ENCODE data around the gene AKAP7.

AKAP7 gene

GRCh38 chr6:131205481-131206244 lies 70.4 kb downstream of the AKAP7 start:
- no peak for DNase-seq (ENCODE audit: low read depth)

- no peak for DNase-seq (ENCODE audit: low read depth)
These were observed 71.4 kb downstream of the AKAP7 start for GRCh38 chr6:131206463-131207251.

- DNase-seq (ENCODE audit: low read depth), result no peak
These were observed 73.5 kb downstream of the AKAP7 start for GRCh38 chr6:131208787-131209186.

GRCh38 chr6:131210469-131210868 lies 75.2 kb downstream of the AKAP7 start:
- DNase-seq (ENCODE audit: low read depth), result peak; percentile 26

- DNase-seq (ENCODE audit: low read depth), result no peak
These were observed 76.8 kb downstream of the AKAP7 start for GRCh38 chr6:131212024-131212423.

- no peak for DNase-seq (ENCODE audit: low read depth)
These were observed 77.6 kb downstream of the AKAP7 start for GRCh38 chr6:131212913-131213312.

GRCh38 chr6:131213501-131213990 lies 78.3 kb downstream of the AKAP7 start:
- no peak for DNase-seq (ENCODE audit: low read depth)

- no peak for DNase-seq (ENCODE audit: low read depth)
These were observed 80.0 kb downstream of the AKAP7 start for GRCh38 chr6:131215219-131215618.

GRCh38 chr6:131216246-131216645 lies 81.0 kb downstream of the AKAP7 start:
- no peak for DNase-seq (ENCODE audit: low read depth)

- no peak for DNase-seq (ENCODE audit: low read depth)
These were observed 87.5 kb downstream of the AKAP7 start for GRCh38 chr6:131222773-131223172.

GRCh38 chr6:131223416-131223815 lies 88.1 kb downstream of the AKAP7 start:
- no peak for DNase-seq (ENCODE audit: low read depth)

GRCh38 chr6:131225127-131225526 lies 89.9 kb downstream of the AKAP7 start:
- DNase-seq (ENCODE audit: low read depth), result no peak

GRCh38 chr6:131225959-131226358 lies 90.7 kb downstream of the AKAP7 start:
- DNase-seq (ENCODE audit: low read depth), result no peak

- no peak for DNase-seq (ENCODE audit: low read depth)
These were observed 91.3 kb downstream of the AKAP7 start for GRCh38 chr6:131226459-131227157.

GRCh38 chr6:131227158-131227543 lies 91.9 kb downstream of the AKAP7 start:
- DNase-seq (ENCODE audit: low read depth), result no peak

GRCh38 chr6:131231103-131231502 lies 95.8 kb downstream of the AKAP7 start:
- no peak for DNase-seq (ENCODE audit: low read depth)

GRCh38 chr6:131231891-131232290 lies 96.6 kb downstream of the AKAP7 start:
- DNase-seq (ENCODE audit: low read depth), result no peak

- DNase-seq (ENCODE audit: low read depth), result no peak
These were observed 109.7 kb downstream of the AKAP7 start for GRCh38 chr6:131244942-131245341.

GRCh38 chr6:131250122-131250521 lies 114.9 kb downstream of the AKAP7 start:
- DNase-seq (ENCODE audit: low read depth), result no peak

- DNase-seq (ENCODE audit: low read depth), result no peak
These were observed 115.7 kb downstream of the AKAP7 start for GRCh38 chr6:131250936-131251335.

- DNase-seq (ENCODE audit: low read depth), result no peak
These were observed 116.4 kb downstream of the AKAP7 start for GRCh38 chr6:131251590-131252199.

GRCh38 chr6:131255434-131255833 lies 120.2 kb downstream of the AKAP7 start:
- no peak for DNase-seq (ENCODE audit: low read depth)

Data from GM04503 (cell line).